K562 (cell line): ENCODE data around the gene ZNF438. TPM values are rescaled to one million over a fixed set of nuclear protein-coding genes. Genes with fewer than 3 reads are reported as not detected.
A peak's percentile ranks its signal among the peaks of the same experiment; 100 is the strongest.

Experiments
- BHLHE40 ChIP-seq: IDR thresholded peaks from 2 replicates; pipeline ENCODE4 v1.6.1; 2011; ENCODE audit warnings: low read length, improper control_type of control experiment
- BMI1 ChIP-seq: fragments of 150-350 bp; IDR thresholded peaks from 2 replicates; pipeline ENCODE4 v1.6.1; 2014; ENCODE audit warnings: low read length
- CAMTA2 ChIP-seq: fragments of 250-450 bp; sonication (Bioruptor Pico); conservative IDR thresholded peaks from 2 replicates; pipeline ENCODE4 v1.5.1; 2022
- CBFA2T2 ChIP-seq: fragments of 450-650 bp; conservative IDR thresholded peaks from 2 replicates; pipeline ENCODE4 v1.6.1; 2017; ENCODE audit warnings: mild to moderate bottlenecking
- CBFB ChIP-seq: sonication (generic); formaldehyde crosslinking; IDR thresholded peaks from 2 replicates; pipeline ENCODE4 v1.4.0; 2020; ENCODE audit warnings: mild to moderate bottlenecking, missing genetic modification reagents
- LEF1 ChIP-seq: fragments of 450-650 bp; IDR thresholded peaks from 2 replicates; pipeline ENCODE4 v1.6.1; 2016; ENCODE audit warnings: mild to moderate bottlenecking
- MYNN ChIP-seq, 2 experiments: sonication (generic); formaldehyde crosslinking in 1 of 2; IDR thresholded peaks; 2 replicates each; pipeline versions ENCODE4 v1.5.0 to v1.6.1; 2016 to 2020; ENCODE audit warnings: antibody characterized with exemption in 1 of 2, missing genetic modification reagents in 1 of 2
- NFE2 ChIP-seq: IDR thresholded peaks from 2 replicates; pipeline ENCODE4 v1.6.1; 2014; ENCODE audit warnings: antibody characterized with exemption, low read depth
- PML ChIP-seq: IDR thresholded peaks from 2 replicates; pipeline ENCODE4 v1.6.1; 2012; ENCODE audit warnings: low read length, inconsistent platforms
- RBFOX2 ChIP-seq: fragments of 200-400 bp; formaldehyde crosslinking; IDR thresholded peaks from 2 replicates; pipeline ENCODE4 v1.6.1; 2017; ENCODE audit warnings: low read depth, mild to moderate bottlenecking, low read length, moderate library complexity
- RFX1 ChIP-seq: fragments of 450-650 bp; IDR thresholded peaks from 2 replicates; pipeline ENCODE4 v1.6.1; 2016; ENCODE audit warnings: mild to moderate bottlenecking, moderate library complexity
- RUNX1 ChIP-seq: sonication (generic); IDR thresholded peaks from 2 replicates; pipeline ENCODE4 v1.6.1; 2016; ENCODE audit warnings: antibody characterized with exemption, low read depth
- TAL1 ChIP-seq: fragments of 450-650 bp; IDR thresholded peaks from 2 replicates; pipeline ENCODE4 v1.6.1; 2016; ENCODE audit warnings: mild to moderate bottlenecking
- USF2 ChIP-seq: sonication (generic); formaldehyde crosslinking; IDR thresholded peaks from 2 replicates; pipeline ENCODE4 v1.5.0; 2020; ENCODE audit warnings: missing genetic modification reagents
- ZNF668 ChIP-seq: fragments of 250-450 bp; sonication (Bioruptor Pico); IDR thresholded peaks from 2 replicates; pipeline ENCODE4 v1.8.0; 2022; ENCODE audit warnings: mild to moderate bottlenecking, inconsistent platforms
- polyA plus RNA-seq, 8 experiments: library from polyadenylated mRNA; depleted of rRNA in 4 of 8; stranded (reverse) in 5 of 8; unstranded in 3 of 8; fragments of >200 nt; fragmentation: Nextera tagmentation in 2 of 8; fragmentation: Illumina TruSeq in 1 of 8; extraction: Ambion mirVana in 2 of 8; extraction: Trizol in 1 of 8; gene quantifications; 2 replicates each; pipeline versions ENCODE4 v1.2.1 to v1.2.3, GENCODE V29; 2011 to 2014; ENCODE audit warnings: inconsistent platforms in 1 of 8, missing spikeins in 1 of 8
- total RNA-seq, 7 experiments: library from RNA; depleted of rRNA in 6 of 7; stranded (reverse); fragments of >200 nt in 6 of 7; fragmentation: Illumina TruSeq in 2 of 7; extraction: Trizol in 2 of 7; gene quantifications; 2 replicates each; pipeline versions ENCODE4 v1.2.1 to v1.2.3, GENCODE V29; 2011 to 2021; ENCODE audit warnings: low replicate concordance in 1 of 7
- TF ChIP-seq, protein P1 (sequence below): fragments of 450-650 bp; IDR thresholded peaks from 2 replicates; pipeline ENCODE4 v1.6.1; 2016; ENCODE audit warnings: mild to moderate bottlenecking, moderate library complexity
- TF ChIP-seq, protein P2 (sequence below): fragments of 250-450 bp; sonication (Bioruptor Pico); IDR thresholded peaks from 2 replicates; pipeline ENCODE4 v1.6.1; 2021; ENCODE audit warnings: mild to moderate bottlenecking

Gene ZNF438
- total and polyA plus RNA-seq, 9 of the 15 experiments (the other 6 are each of a cell fraction or from before 2014, with no cell fraction given), result 0.45 to 1.5 (median 0.91) TPM

DNA sequence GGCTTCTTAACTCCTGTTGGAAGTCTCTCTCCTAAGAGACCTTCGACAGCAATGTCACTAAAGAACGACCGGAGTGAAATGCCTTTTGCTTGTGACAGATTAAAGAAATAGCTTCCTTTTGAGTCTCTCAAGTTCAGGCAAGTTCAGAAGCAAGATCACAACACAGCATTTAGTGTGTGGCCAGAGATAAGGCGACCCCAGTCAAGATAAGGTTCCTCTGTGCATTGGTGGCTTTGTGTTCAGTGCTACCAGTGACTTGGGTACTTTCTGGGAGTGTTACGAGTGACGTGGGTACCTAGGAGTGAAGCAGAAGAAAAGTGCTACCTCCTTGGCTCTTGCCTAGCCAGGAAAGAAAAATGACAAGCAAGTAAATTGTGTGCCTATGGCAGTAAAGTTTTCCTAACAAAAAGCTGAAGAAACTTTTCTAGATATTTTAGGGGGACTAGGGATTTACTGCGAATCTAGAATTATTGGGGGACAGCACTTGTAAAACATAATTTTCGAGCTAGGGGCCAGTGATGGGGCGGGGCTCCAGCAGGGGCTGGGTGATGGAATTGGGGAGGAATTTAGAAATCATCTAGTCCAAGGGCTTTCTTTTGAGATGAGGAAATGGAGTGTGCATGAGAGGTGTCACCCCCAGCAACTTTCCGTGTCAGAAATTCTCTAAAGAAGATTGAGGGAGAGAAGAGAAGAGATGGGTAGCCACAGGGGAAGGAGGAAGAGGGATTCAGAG, 210.2 kb downstream of the ZNF438 start (continued):
- no peak for TF ChIP-seq USF2 (CRISPR knock-in tag)
- no peak for TF ChIP-seq RUNX1
- TF ChIP-seq MYNN (IDR thresholded peaks at IDR 0.05), result peak; percentile 33; the same call in 1 of the 2 replicates
- TF ChIP-seq MYNN (CRISPR knock-in tag; IDR thresholded peaks at IDR 0.05), result no peak
- no peak for TF ChIP-seq ZNF668 (CRISPR knock-in tag)
- TF ChIP-seq CBFA2T2, result peak; percentile 74
- TF ChIP-seq RBFOX2, result no peak
- no peak for TF ChIP-seq BMI1
- peak; percentile 50; the same call in 1 of the 2 replicates for TF ChIP-seq NFE2
- no peak for TF ChIP-seq RFX1
- TF ChIP-seq, protein P1, sequence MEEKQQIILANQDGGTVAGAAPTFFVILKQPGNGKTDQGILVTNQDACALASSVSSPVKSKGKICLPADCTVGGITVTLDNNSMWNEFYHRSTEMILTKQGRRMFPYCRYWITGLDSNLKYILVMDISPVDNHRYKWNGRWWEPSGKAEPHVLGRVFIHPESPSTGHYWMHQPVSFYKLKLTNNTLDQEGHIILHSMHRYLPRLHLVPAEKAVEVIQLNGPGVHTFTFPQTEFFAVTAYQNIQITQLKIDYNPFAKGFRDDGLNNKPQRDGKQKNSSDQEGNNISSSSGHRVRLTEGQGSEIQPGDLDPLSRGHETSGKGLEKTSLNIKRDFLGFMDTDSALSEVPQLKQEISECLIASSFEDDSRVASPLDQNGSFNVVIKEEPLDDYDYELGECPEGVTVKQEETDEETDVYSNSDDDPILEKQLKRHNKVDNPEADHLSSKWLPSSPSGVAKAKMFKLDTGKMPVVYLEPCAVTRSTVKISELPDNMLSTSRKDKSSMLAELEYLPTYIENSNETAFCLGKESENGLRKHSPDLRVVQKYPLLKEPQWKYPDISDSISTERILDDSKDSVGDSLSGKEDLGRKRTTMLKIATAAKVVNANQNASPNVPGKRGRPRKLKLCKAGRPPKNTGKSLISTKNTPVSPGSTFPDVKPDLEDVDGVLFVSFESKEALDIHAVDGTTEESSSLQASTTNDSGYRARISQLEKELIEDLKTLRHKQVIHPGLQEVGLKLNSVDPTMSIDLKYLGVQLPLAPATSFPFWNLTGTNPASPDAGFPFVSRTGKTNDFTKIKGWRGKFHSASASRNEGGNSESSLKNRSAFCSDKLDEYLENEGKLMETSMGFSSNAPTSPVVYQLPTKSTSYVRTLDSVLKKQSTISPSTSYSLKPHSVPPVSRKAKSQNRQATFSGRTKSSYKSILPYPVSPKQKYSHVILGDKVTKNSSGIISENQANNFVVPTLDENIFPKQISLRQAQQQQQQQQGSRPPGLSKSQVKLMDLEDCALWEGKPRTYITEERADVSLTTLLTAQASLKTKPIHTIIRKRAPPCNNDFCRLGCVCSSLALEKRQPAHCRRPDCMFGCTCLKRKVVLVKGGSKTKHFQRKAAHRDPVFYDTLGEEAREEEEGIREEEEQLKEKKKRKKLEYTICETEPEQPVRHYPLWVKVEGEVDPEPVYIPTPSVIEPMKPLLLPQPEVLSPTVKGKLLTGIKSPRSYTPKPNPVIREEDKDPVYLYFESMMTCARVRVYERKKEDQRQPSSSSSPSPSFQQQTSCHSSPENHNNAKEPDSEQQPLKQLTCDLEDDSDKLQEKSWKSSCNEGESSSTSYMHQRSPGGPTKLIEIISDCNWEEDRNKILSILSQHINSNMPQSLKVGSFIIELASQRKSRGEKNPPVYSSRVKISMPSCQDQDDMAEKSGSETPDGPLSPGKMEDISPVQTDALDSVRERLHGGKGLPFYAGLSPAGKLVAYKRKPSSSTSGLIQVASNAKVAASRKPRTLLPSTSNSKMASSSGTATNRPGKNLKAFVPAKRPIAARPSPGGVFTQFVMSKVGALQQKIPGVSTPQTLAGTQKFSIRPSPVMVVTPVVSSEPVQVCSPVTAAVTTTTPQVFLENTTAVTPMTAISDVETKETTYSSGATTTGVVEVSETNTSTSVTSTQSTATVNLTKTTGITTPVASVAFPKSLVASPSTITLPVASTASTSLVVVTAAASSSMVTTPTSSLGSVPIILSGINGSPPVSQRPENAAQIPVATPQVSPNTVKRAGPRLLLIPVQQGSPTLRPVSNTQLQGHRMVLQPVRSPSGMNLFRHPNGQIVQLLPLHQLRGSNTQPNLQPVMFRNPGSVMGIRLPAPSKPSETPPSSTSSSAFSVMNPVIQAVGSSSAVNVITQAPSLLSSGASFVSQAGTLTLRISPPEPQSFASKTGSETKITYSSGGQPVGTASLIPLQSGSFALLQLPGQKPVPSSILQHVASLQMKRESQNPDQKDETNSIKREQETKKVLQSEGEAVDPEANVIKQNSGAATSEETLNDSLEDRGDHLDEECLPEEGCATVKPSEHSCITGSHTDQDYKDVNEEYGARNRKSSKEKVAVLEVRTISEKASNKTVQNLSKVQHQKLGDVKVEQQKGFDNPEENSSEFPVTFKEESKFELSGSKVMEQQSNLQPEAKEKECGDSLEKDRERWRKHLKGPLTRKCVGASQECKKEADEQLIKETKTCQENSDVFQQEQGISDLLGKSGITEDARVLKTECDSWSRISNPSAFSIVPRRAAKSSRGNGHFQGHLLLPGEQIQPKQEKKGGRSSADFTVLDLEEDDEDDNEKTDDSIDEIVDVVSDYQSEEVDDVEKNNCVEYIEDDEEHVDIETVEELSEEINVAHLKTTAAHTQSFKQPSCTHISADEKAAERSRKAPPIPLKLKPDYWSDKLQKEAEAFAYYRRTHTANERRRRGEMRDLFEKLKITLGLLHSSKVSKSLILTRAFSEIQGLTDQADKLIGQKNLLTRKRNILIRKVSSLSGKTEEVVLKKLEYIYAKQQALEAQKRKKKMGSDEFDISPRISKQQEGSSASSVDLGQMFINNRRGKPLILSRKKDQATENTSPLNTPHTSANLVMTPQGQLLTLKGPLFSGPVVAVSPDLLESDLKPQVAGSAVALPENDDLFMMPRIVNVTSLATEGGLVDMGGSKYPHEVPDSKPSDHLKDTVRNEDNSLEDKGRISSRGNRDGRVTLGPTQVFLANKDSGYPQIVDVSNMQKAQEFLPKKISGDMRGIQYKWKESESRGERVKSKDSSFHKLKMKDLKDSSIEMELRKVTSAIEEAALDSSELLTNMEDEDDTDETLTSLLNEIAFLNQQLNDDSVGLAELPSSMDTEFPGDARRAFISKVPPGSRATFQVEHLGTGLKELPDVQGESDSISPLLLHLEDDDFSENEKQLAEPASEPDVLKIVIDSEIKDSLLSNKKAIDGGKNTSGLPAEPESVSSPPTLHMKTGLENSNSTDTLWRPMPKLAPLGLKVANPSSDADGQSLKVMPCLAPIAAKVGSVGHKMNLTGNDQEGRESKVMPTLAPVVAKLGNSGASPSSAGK, result no peak
- 0 out of 2 replicates have a peak, but pooled peaks have one; percentile 41 for TF ChIP-seq BHLHE40
- TF ChIP-seq, protein P2, sequence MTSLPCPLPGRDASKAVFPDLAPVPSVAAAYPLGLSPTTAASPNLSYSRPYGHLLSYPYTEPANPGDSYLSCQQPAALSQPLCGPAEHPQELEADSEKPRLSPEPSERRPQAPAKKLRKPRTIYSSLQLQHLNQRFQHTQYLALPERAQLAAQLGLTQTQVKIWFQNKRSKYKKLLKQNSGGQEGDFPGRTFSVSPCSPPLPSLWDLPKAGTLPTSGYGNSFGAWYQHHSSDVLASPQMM (CRISPR knock-in tag), result no peak
- peak; percentile 84 for TF ChIP-seq TAL1
- TF ChIP-seq CBFB (CRISPR knock-in tag), result no peak
- TF ChIP-seq CAMTA2 (CRISPR knock-in tag), result no peak
- peak; percentile 47; the same call in 1 of the 2 replicates for TF ChIP-seq LEF1
- TF ChIP-seq PML, result peak; percentile 26; the same call in 1 of the 2 replicates
